Loucy (cell line): Measurements from ENCODE around the gene RCOR1.

ENCODE experiments used
- H2AFZ ChIP-seq: fragments of 200-600 bp; sonication (generic); 2 replicates; pipeline ENCODE4 v1.6.0; 2016; ENCODE audit warnings: antibody characterized with exemption, mild to moderate bottlenecking, low read length, moderate library complexity
- H3F3A ChIP-seq: fragments of 200-600 bp; 2 replicates; pipeline ENCODE4 v1.6.0; 2016; ENCODE audit warnings: antibody characterized with exemption, low read depth, mild to moderate bottlenecking
- H3K27me3 ChIP-seq: fragments of 200-600 bp; sonication (generic); 2 replicates; pipeline ENCODE4 v1.6.1; 2014; ENCODE audit warnings: low read length, mild to moderate bottlenecking; ENCODE audit not compliant: insufficient read depth, poor library complexity, severe bottlenecking
- H3K36me3 ChIP-seq: fragments of 200-600 bp; sonication (generic); 2 replicates; pipeline ENCODE4 v1.6.1; 2016; ENCODE audit warnings: low read length; ENCODE audit not compliant: insufficient read depth
- H3K4me1 ChIP-seq: fragments of 200-600 bp; sonication (generic); 2 replicates; pipeline ENCODE4 v1.5.1; 2014; ENCODE audit warnings: low read length, mild to moderate bottlenecking; ENCODE audit not compliant: insufficient read depth, poor library complexity, severe bottlenecking
- H3K4me2 ChIP-seq: fragments of 200-600 bp; sonication (generic); 2 replicates; pipeline ENCODE4 v1.6.0; 2014; ENCODE audit warnings: antibody characterized with exemption, low read length, low read depth, mild to moderate bottlenecking; ENCODE audit not compliant: poor library complexity, severe bottlenecking
- H3K4me3 ChIP-seq: fragments of 200-600 bp; sonication (generic); 2 replicates; pipeline ENCODE4 v1.5.1; 2014; ENCODE audit warnings: low read length, mild to moderate bottlenecking, mixed read lengths; ENCODE audit not compliant: poor library complexity, severe bottlenecking
- H3K79me2 ChIP-seq: fragments of 200-600 bp; sonication (generic); 2 replicates; pipeline ENCODE4 v1.6.1; 2014; ENCODE audit warnings: low read length; ENCODE audit not compliant: insufficient read depth
- H3K9ac ChIP-seq: fragments of 200-600 bp; sonication (generic); 2 replicates; pipeline ENCODE4 v1.6.0; 2014; ENCODE audit warnings: mild to moderate bottlenecking, low read depth, low read length, moderate library complexity; ENCODE audit not compliant: poor library complexity, severe bottlenecking
- H3K9me2 ChIP-seq: fragments of 200-600 bp; sonication (generic); replicated peaks from 2 replicates; pipeline ENCODE4 v1.6.1; 2016; ENCODE audit warnings: low read depth, low read length, mixed read lengths
- H3K9me3 ChIP-seq: fragments of 200-600 bp; sonication (generic); 2 replicates; pipeline ENCODE4 v1.6.1; 2014; ENCODE audit warnings: mild to moderate bottlenecking, antibody characterized with exemption, low read length, low read depth; ENCODE audit not compliant: insufficient read depth
- H4K20me1 ChIP-seq: fragments of 200-600 bp; sonication (generic); 2 replicates; pipeline ENCODE4 v1.6.0; 2014; ENCODE audit warnings: antibody characterized with exemption, low read length, mild to moderate bottlenecking; ENCODE audit not compliant: insufficient read depth, poor library complexity, severe bottlenecking
- CTCF ChIP-seq: fragments of 200-600 bp; sonication (generic); conservative IDR thresholded peaks from 2 replicates; pipeline ENCODE4 v1.5.1; 2014; ENCODE audit warnings: mild to moderate bottlenecking, antibody characterized with exemption, low read length
- EZH2phosphoT487 ChIP-seq: fragments of 200-600 bp; IDR thresholded peaks from 2 replicates; pipeline ENCODE4 v1.6.1; 2018; ENCODE audit warnings: antibody characterized with exemption, mild to moderate bottlenecking, moderate library complexity, borderline replicate concordance

RCOR1 gene

GRCh38 chr14:102665621-102666020, 73.2 kb downstream of the RCOR1 start:
- H3K79me2 ChIP-seq, result peaks cover 91% of the 10 kb centered on the region

DNA sequence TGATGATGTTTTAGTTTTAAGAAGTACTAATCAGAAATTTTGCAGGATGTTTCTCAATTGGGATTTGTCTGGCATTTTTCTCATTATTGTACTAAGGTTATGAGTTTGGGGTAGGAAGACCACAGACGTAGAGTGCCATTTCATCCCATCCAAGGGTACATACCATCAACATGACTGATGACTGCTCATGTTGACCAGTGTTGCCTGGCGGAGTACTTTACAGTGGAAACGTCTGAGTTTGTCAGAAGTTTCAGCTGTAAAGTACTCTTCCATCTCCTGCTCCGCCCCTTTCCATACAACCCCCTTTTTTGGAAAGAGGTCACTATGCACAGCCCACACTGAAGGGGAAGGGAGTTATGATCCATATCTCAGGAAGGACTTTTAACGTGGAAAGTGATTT, 74.2 kb downstream of the RCOR1 start:
- Histone ChIP-seq H2AFZ (no peak overlapping the region), H3K36me3 (peaks cover 13% of the 10 kb centered on the region; the same call in 1 of the 2 replicates), H3F3A (no peaks in the 10 kb centered on the region), H3K79me2 (peaks cover 89% of the 10 kb centered on the region), H4K20me1 (peaks cover 40% of the 10 kb centered on the region), H3K4me1 (no peaks in the 10 kb centered on the region), H3K9ac (no peak overlapping the region), H3K27me3 (no peaks in the 10 kb centered on the region), H3K4me2 (no peak overlapping the region), H3K9me2 (no peaks in the 10 kb centered on the region), H3K9me3 (no peaks in the 10 kb centered on the region), H3K4me3 (no peak overlapping the region)
- no peak for TF ChIP-seq EZH2phosphoT487

More at GRCh38 chr14:102665621-102666020, 73.2 kb downstream of the RCOR1 start:
- no peaks in the 10 kb centered on the region for H3K4me1 ChIP-seq
- no peak overlapping the region for H3K4me3 ChIP-seq
- no peaks in the 10 kb centered on the region for H3K9me3 ChIP-seq
- no peaks in the 10 kb centered on the region for H3F3A ChIP-seq
- H3K9me2 ChIP-seq, result no peaks in the 10 kb centered on the region
- H3K36me3 ChIP-seq, result peaks cover 13% of the 10 kb centered on the region; the same call in 1 of the 2 replicates
- H3K27me3 ChIP-seq, result no peaks in the 10 kb centered on the region
- no peak overlapping the region for H3K4me2 ChIP-seq
- H4K20me1 ChIP-seq, result peaks cover 48% of the 10 kb centered on the region
- H3K9ac ChIP-seq, result no peak overlapping the region
- TF ChIP-seq EZH2phosphoT487, result no peak
- TF ChIP-seq CTCF, result no peak
- H2AFZ ChIP-seq, result no peak overlapping the region

- peaks cover 16% of the 10 kb centered on the region; the same call in 1 of the 2 replicates for H3K36me3 ChIP-seq
- H3K4me1 ChIP-seq, result no peaks in the 10 kb centered on the region
- no peak overlapping the region for H3K4me2 ChIP-seq
- H3K9me3 ChIP-seq, result peaks cover 3% of the 10 kb centered on the region; the same call in 1 of the 2 replicates
- H3K79me2 ChIP-seq, result peaks cover 87% of the 10 kb centered on the region
- no peaks in the 10 kb centered on the region for H3K9me2 ChIP-seq
- H2AFZ ChIP-seq, result no peak overlapping the region
- TF ChIP-seq EZH2phosphoT487, result no peak
- no peaks in the 10 kb centered on the region for H3K27me3 ChIP-seq
- H3F3A ChIP-seq, result no peaks in the 10 kb centered on the region
- H3K4me3 ChIP-seq, result no peak overlapping the region
- peaks cover 31% of the 10 kb centered on the region for H4K20me1 ChIP-seq
- H3K9ac ChIP-seq, result no peak overlapping the region
Measured at GRCh38 chr14:102667703-102668102, 75.3 kb downstream of the RCOR1 start.

- Histone ChIP-seq H3F3A (no peaks in the 10 kb centered on the region), H3K4me3 (no peak overlapping the region), H3K4me1 (no peaks in the 10 kb centered on the region), H2AFZ (no peak overlapping the region), H3K4me2 (no peak overlapping the region), H3K9ac (no peak overlapping the region), H3K27me3 (no peaks in the 10 kb centered on the region), H3K9me3 (peaks cover 3% of the 10 kb centered on the region; the same call in 1 of the 2 replicates), H3K9me2 (no peaks in the 10 kb centered on the region), H3K79me2 (peaks cover 87% of the 10 kb centered on the region), H4K20me1 (peaks cover 28% of the 10 kb centered on the region), H3K36me3 (peaks cover 18% of the 10 kb centered on the region; the same call in 1 of the 2 replicates)
- TF ChIP-seq EZH2phosphoT487, result no peak
- no peak for TF ChIP-seq CTCF
Measured at GRCh38 chr14:102668291-102668873, 75.9 kb downstream of the RCOR1 start.
